Neural cell (in vitro differentiated cells): Measurements from ENCODE around the gene NEK10. TPM values are rescaled to one million over a fixed set of nuclear protein-coding genes. Genes with fewer than 3 reads are reported as not detected.

ENCODE experiments used
- H2AFZ ChIP-seq: fragments of 200-600, 300-800 bp; sonication (generic), shearing (Covaris generic); 2 replicates; pipeline ENCODE4 v1.6.0; 2014; ENCODE audit warnings: low read depth, mild to moderate bottlenecking, antibody characterized with exemption, low read length, moderate library complexity
- H3F3A ChIP-seq: fragments of 200-600 bp; shearing (Covaris generic); 2 replicates; pipeline ENCODE4 v1.6.1; 2016; ENCODE audit warnings: mild to moderate bottlenecking, moderate library complexity, mixed read lengths, antibody characterized with exemption, low read length; ENCODE audit not compliant: insufficient read depth, poor library complexity, severe bottlenecking
- H3K27ac ChIP-seq: fragments of 200-600, 300-800 bp; sonication (generic), shearing (Covaris generic); 2 replicates; pipeline ENCODE4 v1.5.1; 2014; ENCODE audit warnings: mild to moderate bottlenecking, low read length, moderate library complexity
- H3K27me3 ChIP-seq: fragments of 300-800, 200-600 bp; sonication (generic), shearing (Covaris generic); 2 replicates; pipeline ENCODE4 v1.6.0; 2014; ENCODE audit warnings: mild to moderate bottlenecking, low read depth, low read length, moderate library complexity; ENCODE audit not compliant: insufficient read depth
- H3K36me3 ChIP-seq: fragments of 300-800, 200-600 bp; sonication (generic), shearing (Covaris generic); 2 replicates; pipeline ENCODE4 v1.5.1; 2014; ENCODE audit warnings: mild to moderate bottlenecking, antibody characterized with exemption, low read length, moderate library complexity; ENCODE audit not compliant: insufficient read depth
- H3K4me2 ChIP-seq: fragments of 300-800, 200-600 bp; sonication (generic), shearing (Covaris generic); 2 replicates; pipeline ENCODE4 v1.6.0; 2014; ENCODE audit warnings: mild to moderate bottlenecking, low read length
- H3K4me3 ChIP-seq: fragments of 300-800, 200-600 bp; sonication (generic), shearing (Covaris generic); 2 replicates; pipeline ENCODE4 v1.5.1; 2014; ENCODE audit warnings: mild to moderate bottlenecking, low read length, moderate library complexity
- H3K79me2 ChIP-seq: fragments of 200-600 bp; shearing (Covaris generic); replicated peaks from 2 replicates; pipeline ENCODE4 v1.6.0; 2014; ENCODE audit warnings: mild to moderate bottlenecking, low read length, moderate library complexity; ENCODE audit not compliant: insufficient read depth
- H3K9ac ChIP-seq: fragments of 300-800, 200-600 bp; sonication (generic), shearing (Covaris generic); 2 replicates; pipeline ENCODE4 v1.6.1; 2016; ENCODE audit warnings: mild to moderate bottlenecking, low read length, mixed read lengths
- H3K9me2 ChIP-seq: fragments of 200-600 bp; shearing (Covaris generic); 2 replicates; pipeline ENCODE4 v1.6.1; 2016; ENCODE audit warnings: mild to moderate bottlenecking, low read length, mixed read lengths; ENCODE audit not compliant: insufficient read depth
- H3K9me3 ChIP-seq: fragments of 200-600, 300-800 bp; sonication (generic), shearing (Covaris generic); 2 replicates; pipeline ENCODE4 v1.6.1; 2016; ENCODE audit warnings: mild to moderate bottlenecking, mixed run types, low read length, moderate library complexity, mixed read lengths
- H4K20me1 ChIP-seq: fragments of 200-600 bp; shearing (Covaris generic); 2 replicates; pipeline ENCODE4 v1.6.1; 2016; ENCODE audit warnings: mild to moderate bottlenecking, mixed run types; ENCODE audit not compliant: insufficient read depth
- EP300 ChIP-seq: fragments of 450-650 bp; conservative IDR thresholded peaks from 2 replicates; pipeline ENCODE4 v1.6.1; 2014; ENCODE audit warnings: antibody characterized with exemption, mild to moderate bottlenecking, moderate library complexity; ENCODE audit not compliant: poor library complexity, severe bottlenecking
- EZH2 ChIP-seq: fragments of 200-600, 300-800 bp; shearing (Covaris generic), sonication (generic); IDR thresholded peaks from 2 replicates; pipeline ENCODE4 v1.6.1; 2014; ENCODE audit warnings: antibody characterized with exemption, low read length, borderline replicate concordance, mild to moderate bottlenecking; ENCODE audit not compliant: insufficient read depth, poor library complexity, severe bottlenecking
- MXI1 ChIP-seq: fragments of 450-650 bp; conservative IDR thresholded peaks from 2 replicates; pipeline ENCODE4 v1.6.1; 2014; ENCODE audit warnings: antibody characterized with exemption, mild to moderate bottlenecking; ENCODE audit not compliant: poor library complexity, severe bottlenecking
- POLR2AphosphoS5 ChIP-seq: IDR thresholded peaks from 2 replicates; pipeline ENCODE4 v1.6.1; 2012
- RAD21 ChIP-seq: fragments of 450-650 bp; conservative IDR thresholded peaks from 2 replicates; pipeline ENCODE4 v1.6.1; 2014; ENCODE audit warnings: antibody characterized with exemption, mild to moderate bottlenecking, moderate library complexity
- SMC3 ChIP-seq: fragments of 450-650 bp; conservative IDR thresholded peaks from 2 replicates; pipeline ENCODE4 v1.6.1; 2014; ENCODE audit warnings: antibody characterized with exemption, mild to moderate bottlenecking, moderate library complexity; ENCODE audit not compliant: poor library complexity
- TAF1 ChIP-seq: IDR thresholded peaks from 2 replicates; pipeline ENCODE4 v1.6.1; 2012; ENCODE audit warnings: low read depth
- polyA plus RNA-seq: library from polyadenylated mRNA; depleted of rRNA; stranded (reverse); fragments of >200 nt; gene quantifications from 2 replicates; pipeline ENCODE4 v1.2.3, GENCODE V29; 2014
- TF ChIP-seq, protein P1 (sequence below): fragments of 450-650 bp; IDR thresholded peaks from 2 replicates; pipeline ENCODE4 v1.5.1; 2014; ENCODE audit warnings: antibody characterized with exemption, mild to moderate bottlenecking, moderate library complexity; ENCODE audit not compliant: poor library complexity, severe bottlenecking
- TF ChIP-seq, protein P2 (sequence below): IDR thresholded peaks from 2 replicates; pipeline ENCODE4 v1.6.1; 2012; ENCODE audit warnings: borderline replicate concordance

Gene NEK10
- polyA plus RNA-seq, 1 donor from 2014 or later = 17.6 TPM

GRCh38 chr3:27216955-27217552 is 152.1 kb downstream of the NEK10 start:
- Histone ChIP-seq H4K20me1 (no peaks in the 10 kb centered on the region), H2AFZ (no peak overlapping the region), H3K9me3 (no peaks in the 10 kb centered on the region), H3K27me3 (no peaks in the 10 kb centered on the region), H3K4me3 (no peak overlapping the region), H3K9ac (no peak overlapping the region), H3K4me2 (no peak overlapping the region), H3K79me2 (no peaks in the 10 kb centered on the region), H3K9me2 (no peaks in the 10 kb centered on the region), H3F3A (no peaks in the 10 kb centered on the region), H3K36me3 (no peaks in the 10 kb centered on the region), H3K27ac (no peak overlapping the region)
- TF ChIP-seq TAF1 (no peak), RAD21 (no peak)

DNA sequence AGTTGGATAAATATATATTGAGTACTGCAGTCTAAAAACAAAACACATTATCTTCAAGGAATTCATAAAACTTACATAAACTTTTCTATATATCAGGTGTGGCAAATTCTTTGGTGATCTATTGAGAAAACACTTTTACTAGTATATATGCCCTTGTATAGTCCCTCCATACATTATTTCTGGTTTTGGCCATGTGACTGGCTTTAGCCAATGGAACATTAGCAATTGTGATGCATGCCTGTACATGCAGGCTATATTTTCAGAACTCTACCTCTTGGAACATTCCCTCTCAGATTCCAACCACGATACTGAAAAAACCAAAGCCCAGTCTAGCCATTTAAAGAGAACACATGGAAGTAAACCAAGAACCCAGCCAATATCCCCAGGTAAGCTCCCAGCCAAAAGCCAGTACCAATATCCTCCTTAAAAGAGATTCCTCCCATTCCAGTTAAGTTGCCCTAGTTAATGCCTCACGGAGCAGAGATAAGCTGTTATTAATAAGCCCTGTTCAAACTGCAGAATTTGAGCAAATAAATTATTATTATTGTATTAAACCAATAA is 152.8 kb downstream of the NEK10 start:
- Histone ChIP-seq H3K27me3 (no peaks in the 10 kb centered on the region), H3K4me2 (no peak overlapping the region), H3K9ac (no peak overlapping the region), H4K20me1 (no peaks in the 10 kb centered on the region), H2AFZ (no peak overlapping the region), H3K4me3 (no peak overlapping the region), H3K79me2 (no peaks in the 10 kb centered on the region), H3K9me2 (no peaks in the 10 kb centered on the region), H3F3A (no peaks in the 10 kb centered on the region), H3K27ac (no peak overlapping the region), H3K36me3 (no peaks in the 10 kb centered on the region), H3K9me3 (no peaks in the 10 kb centered on the region)
- TF ChIP-seq EZH2 (no peak), EP300 (no peak), POLR2AphosphoS5 (no peak), SMC3 (no peak), MXI1 (no peak), TAF1 (no peak)
- TF ChIP-seq, protein P1, sequence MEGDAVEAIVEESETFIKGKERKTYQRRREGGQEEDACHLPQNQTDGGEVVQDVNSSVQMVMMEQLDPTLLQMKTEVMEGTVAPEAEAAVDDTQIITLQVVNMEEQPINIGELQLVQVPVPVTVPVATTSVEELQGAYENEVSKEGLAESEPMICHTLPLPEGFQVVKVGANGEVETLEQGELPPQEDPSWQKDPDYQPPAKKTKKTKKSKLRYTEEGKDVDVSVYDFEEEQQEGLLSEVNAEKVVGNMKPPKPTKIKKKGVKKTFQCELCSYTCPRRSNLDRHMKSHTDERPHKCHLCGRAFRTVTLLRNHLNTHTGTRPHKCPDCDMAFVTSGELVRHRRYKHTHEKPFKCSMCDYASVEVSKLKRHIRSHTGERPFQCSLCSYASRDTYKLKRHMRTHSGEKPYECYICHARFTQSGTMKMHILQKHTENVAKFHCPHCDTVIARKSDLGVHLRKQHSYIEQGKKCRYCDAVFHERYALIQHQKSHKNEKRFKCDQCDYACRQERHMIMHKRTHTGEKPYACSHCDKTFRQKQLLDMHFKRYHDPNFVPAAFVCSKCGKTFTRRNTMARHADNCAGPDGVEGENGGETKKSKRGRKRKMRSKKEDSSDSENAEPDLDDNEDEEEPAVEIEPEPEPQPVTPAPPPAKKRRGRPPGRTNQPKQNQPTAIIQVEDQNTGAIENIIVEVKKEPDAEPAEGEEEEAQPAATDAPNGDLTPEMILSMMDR = no peak
- TF ChIP-seq, protein P2, sequence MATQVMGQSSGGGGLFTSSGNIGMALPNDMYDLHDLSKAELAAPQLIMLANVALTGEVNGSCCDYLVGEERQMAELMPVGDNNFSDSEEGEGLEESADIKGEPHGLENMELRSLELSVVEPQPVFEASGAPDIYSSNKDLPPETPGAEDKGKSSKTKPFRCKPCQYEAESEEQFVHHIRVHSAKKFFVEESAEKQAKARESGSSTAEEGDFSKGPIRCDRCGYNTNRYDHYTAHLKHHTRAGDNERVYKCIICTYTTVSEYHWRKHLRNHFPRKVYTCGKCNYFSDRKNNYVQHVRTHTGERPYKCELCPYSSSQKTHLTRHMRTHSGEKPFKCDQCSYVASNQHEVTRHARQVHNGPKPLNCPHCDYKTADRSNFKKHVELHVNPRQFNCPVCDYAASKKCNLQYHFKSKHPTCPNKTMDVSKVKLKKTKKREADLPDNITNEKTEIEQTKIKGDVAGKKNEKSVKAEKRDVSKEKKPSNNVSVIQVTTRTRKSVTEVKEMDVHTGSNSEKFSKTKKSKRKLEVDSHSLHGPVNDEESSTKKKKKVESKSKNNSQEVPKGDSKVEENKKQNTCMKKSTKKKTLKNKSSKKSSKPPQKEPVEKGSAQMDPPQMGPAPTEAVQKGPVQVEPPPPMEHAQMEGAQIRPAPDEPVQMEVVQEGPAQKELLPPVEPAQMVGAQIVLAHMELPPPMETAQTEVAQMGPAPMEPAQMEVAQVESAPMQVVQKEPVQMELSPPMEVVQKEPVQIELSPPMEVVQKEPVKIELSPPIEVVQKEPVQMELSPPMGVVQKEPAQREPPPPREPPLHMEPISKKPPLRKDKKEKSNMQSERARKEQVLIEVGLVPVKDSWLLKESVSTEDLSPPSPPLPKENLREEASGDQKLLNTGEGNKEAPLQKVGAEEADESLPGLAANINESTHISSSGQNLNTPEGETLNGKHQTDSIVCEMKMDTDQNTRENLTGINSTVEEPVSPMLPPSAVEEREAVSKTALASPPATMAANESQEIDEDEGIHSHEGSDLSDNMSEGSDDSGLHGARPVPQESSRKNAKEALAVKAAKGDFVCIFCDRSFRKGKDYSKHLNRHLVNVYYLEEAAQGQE = no peak
